ENCODE data around the gene BRPF1.

Gene BRPF1

DNA sequence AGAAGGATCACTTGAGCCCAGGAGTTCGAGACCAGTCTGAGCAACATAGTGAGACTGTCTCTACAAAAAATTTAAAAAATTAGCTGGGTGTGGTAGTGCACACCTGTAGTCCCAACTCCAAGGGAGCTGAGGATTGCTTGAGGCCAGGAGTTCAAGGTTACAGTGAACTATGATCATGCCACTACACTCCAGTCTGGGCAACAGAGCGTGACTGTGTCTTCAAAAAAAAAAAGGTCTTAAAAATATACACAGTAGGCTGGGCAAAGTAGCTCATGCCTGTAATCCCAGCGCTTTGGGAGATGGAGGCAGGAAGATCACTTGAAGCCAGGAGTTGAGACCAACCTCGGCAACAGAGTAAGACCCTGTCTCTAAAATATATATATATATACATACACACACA is 49.4 kb downstream of the BRPF1 start:
- H3K4me3 ChIP-seq (ENCODE audit: low read length) = no peak overlapping the region

GRCh38 chr3:9781551-9781950 is 50.0 kb downstream of the BRPF1 start:
- no peak for DNase-seq (ENCODE audit: low read depth, low spot score)
- H3K4me3 ChIP-seq (ENCODE audit: low read length) = no peak overlapping the region

More for the DNA sequence above, 49.4 kb downstream of the BRPF1 start:
- no peak for DNase-seq (ENCODE audit: low read depth, low spot score)

- no peak overlapping the region for H3K4me3 ChIP-seq (ENCODE audit: low read length)
- no peak for DNase-seq (ENCODE audit: low read depth, low spot score)
These were observed 50.6 kb downstream of the BRPF1 start for GRCh38 chr3:9781978-9782603.

GRCh38 chr3:9782770-9783169 is 51.2 kb downstream of the BRPF1 start:
- peak; percentile 35 for DNase-seq (ENCODE audit: low read depth, low spot score)
- no peak overlapping the region for H3K4me3 ChIP-seq (ENCODE audit: low read length)

DNA sequence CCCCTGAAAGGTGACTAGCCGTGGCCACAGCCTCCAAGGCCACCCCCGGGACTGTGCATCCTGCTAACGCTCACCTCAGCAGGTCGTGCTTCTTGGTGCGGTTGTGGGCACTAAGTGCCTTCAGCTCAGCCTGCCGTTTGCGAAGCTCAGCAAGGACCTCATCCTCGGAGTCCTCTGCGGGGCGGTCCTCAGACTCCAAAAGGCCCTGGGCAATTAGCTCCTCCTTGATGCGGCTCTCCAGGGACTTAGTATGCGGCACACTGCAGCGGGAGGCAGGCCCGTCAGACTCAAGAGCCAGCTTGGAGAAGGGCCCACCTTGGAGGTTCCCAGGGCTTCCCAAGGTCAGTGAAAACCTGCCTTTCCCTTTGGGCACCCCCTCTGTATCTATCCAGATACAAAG is 52.4 kb downstream of the BRPF1 start:
- no peak overlapping the region for H3K4me3 ChIP-seq (ENCODE audit: low read length)
- DNase-seq (ENCODE audit: low read depth, low spot score) = no peak

GRCh38 chr3:9784965-9785364 is 53.4 kb downstream of the BRPF1 start:
- no peak for DNase-seq (ENCODE audit: low read depth, low spot score)
- H3K4me3 ChIP-seq (ENCODE audit: low read length) = no peak overlapping the region

GRCh38 chr3:9785602-9786001 is 54.1 kb downstream of the BRPF1 start:
- no peak overlapping the region for H3K4me3 ChIP-seq (ENCODE audit: low read length)
- no peak for DNase-seq (ENCODE audit: low read depth, low spot score)

DNA sequence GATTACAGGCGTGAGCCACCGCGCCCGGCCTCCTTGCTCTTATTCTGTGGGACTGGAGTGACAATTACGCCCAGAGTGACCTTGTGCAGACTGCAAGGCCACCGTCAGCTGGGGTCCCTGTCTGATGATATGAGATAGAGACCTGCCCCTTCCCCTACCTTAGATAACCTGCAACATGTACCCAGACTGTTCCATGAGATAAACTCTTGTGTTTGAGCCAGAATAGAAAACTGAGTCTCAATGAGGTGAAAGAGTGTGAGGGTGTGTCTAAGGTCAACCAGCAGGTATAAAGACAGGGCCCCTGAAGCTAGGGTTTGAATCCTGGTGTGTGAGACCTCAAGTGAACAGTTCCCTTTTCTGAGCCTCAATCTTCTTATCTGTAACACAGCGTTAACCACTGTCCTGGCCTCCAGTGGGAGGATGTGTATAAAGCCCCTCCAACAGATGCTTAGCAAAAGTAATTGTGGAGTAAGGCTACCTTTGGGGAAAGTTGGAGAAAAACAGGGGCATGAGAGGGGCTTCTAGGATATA is 54.7 kb downstream of the BRPF1 start:
- no peak for DNase-seq (ENCODE audit: low read depth, low spot score)
- H3K4me3 ChIP-seq (ENCODE audit: low read length) = no peak overlapping the region

DNA sequence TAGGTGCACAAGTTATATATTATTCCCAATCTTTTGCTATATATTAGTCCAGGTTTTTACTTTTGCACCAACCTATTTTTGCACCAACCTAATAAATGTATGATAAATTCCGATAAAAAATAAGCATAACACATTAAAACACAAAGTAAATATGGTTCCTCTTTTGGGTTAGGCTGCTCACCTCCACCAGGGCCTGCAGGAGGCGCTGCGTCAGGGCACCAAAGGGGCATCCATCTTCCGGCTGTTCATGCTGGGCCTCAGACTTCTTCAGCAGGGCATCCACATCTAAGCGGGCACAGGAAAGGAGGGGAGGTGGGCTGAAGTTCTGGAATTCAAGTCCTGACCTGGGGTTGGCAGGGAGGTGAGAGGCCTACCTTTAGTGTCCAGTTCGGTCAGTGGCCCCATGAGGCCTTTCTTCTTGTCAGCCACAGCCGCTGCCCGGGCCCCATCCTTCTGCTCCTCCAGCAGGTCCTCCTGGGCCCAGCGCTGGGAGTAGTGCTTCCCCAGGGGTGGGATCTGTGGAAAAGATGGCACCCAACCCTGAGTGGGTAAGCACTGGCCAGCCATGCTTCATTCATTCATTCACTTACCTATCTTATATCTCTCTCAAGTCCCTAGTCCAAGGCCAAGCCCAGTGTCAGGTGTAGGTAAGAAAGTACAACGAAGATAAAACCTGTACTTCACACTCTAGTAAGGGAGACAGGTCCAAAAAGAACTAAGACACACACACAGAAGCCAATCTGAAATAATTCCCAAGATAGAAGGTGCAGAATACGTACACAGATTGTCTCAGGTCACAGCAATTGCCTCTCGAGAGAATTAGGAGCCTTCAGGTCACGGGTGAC is 55.5 kb downstream of the BRPF1 start:
- no peak for DNase-seq (ENCODE audit: low read depth, low spot score)
- H3K4me3 ChIP-seq (ENCODE audit: low read length) = no peak overlapping the region

DNA sequence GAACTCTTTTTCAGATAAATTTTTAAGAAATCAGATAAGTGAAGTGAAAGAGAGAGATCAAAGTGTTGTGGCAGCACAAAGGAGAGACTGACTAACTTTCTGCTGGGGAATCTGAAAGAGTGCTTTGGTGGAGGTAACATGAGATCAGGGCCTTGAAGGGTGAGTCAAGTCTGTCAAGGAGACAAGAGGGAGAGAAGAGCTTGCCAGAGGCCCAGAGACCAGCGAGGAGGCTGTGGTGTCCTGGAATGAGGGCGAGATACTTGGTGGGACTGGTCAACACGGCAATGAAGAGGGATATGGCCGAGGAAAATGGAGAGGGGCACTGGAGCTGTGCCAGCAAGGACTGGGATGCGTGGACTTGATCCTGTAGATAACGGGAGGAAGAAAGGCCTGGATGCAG is 56.2 kb downstream of the BRPF1 start:
- H3K4me3 ChIP-seq (ENCODE audit: low read length) = no peak overlapping the region
- DNase-seq (ENCODE audit: low read depth, low spot score) = peak; percentile 34

DNA sequence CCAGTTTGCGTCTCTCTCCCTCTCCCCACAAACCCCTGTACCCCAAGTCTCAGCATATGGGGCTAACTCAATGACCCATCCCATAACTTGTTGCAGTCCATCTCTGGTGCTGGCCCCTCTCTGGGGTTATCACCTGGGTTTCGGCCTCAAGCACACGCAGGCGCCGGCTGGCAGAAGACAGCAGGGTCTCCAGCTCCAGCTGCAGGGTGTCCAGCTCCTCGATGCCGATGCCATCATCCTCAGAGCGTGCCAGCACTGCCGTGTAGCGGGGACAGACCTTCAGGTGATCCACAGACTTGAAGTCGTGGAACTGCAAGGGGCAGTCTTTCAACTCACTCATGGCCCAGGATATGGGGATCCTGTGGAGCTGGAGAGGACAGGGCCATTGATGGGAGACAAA is 59.6 kb downstream of the BRPF1 start:
- H3K4me3 ChIP-seq (ENCODE audit: low read length) = peak overlapping the region; percentile 100
- no peak for DNase-seq (ENCODE audit: low read depth, low spot score)

DNA sequence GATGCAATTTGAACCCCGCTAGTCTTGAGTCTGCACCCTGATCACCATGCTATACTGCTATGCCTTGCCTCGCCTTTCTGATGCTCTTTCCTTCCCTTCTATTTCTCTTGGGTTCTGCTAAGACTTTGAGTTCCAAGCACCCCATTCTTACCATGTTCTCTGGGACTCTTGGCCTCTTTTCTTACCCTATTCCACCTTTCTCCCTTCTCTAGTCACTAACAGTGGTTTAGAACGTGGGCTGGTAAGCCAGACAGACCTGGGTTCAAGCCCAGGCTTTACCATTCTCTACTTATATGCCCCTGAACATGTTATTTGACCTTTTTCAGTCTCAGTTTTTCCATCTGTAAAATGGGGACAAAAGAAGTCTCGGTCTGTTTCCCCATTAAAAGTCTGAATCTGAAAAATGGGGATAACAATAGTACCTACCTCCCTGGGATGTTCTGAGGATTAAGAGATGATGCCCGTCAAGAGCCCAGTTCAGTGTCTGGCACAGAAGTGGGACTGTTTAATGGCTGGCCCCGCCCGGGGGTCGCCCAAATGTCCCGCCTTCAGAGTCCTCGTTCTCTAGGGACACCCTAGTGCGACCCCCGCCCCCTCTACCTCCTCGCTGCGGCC is 60.4 kb downstream of the BRPF1 start:
- DNase-seq (ENCODE audit: low read depth, low spot score) = no peak
- H3K4me3 ChIP-seq (ENCODE audit: low read length) = peak overlapping the region; percentile 100

GRCh38 chr3:9792405-9793160 is 61.0 kb downstream of the BRPF1 start, which contains the start of the genes ARPC4 and TADA3:
Gene ARPC4 (plus strand): TSS chr3:9793082. CDS start chr3:9793122, 40 bp downstream.
Gene TADA3 (minus strand): TSS chr3:9792473. CDS start chr3:9791466, 1,007 bp downstream.
- DNase-seq (ENCODE audit: low read depth, low spot score) = peak; percentile 97
- H3K4me3 ChIP-seq (ENCODE audit: low read length) = peak within 1 kb of the TSS; percentile 100

DNA sequence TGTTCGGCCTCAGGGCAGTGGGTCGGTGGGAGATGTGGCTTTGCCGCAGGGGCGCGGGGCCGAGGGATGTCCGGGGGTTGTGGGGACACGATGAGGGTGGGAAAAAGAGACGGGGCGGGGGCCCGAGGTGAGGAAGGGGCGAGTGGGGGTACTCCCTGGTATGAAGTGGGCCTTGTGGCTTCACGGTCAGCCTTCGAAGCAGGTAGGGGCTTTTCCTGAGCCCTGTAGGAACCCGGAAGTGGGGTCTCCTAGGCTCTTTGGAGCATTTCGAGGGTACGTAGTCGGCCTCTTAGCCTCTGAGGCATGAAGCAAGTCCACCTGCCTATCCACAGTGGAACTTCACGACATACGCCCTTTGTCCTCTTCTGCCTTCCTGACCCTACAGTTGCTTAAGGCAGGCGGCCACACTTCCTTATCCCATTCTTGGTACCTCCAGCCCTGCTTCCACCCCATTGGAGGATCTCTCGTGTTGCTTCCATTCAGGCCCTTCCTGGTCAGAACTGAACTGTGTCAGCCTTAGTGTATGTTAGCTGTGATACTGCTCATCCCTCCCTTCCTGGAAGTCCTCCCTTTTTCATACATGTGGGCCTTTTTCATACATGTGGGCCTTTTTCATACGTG is 61.7 kb downstream of the BRPF1 start:
- DNase-seq (ENCODE audit: low read depth, low spot score) = no peak
- H3K4me3 ChIP-seq (ENCODE audit: low read length) = peak overlapping the region; percentile 100

GRCh38 chr3:9794400-9794799 is 62.9 kb downstream of the BRPF1 start:
- DNase-seq (ENCODE audit: low read depth, low spot score) = no peak
- no peak overlapping the region for H3K4me3 ChIP-seq (ENCODE audit: low read length)

GRCh38 chr3:9795207-9795606 is 63.7 kb downstream of the BRPF1 start:
- DNase-seq (ENCODE audit: low read depth, low spot score) = no peak
- no peak overlapping the region for H3K4me3 ChIP-seq (ENCODE audit: low read length)

- DNase-seq (ENCODE audit: low read depth, low spot score) = no peak
- no peak overlapping the region for H3K4me3 ChIP-seq (ENCODE audit: low read length)
These were observed 65.8 kb downstream of the BRPF1 start for GRCh38 chr3:9797196-9797945.
